Brain microvascular endothelial cell (primary cell): ENCODE data around the gene RPRML.
"Not testable (repeated sequence)": the region's sequence is repeated elsewhere in the genome, so short reads cannot be mapped to it uniquely, and the experiment has no call there.

Source experiments
- DNase-seq: peaks from one replicate; pipeline ENCODE4 v3.0.0-alpha.2; 2020
- H3K27ac ChIP-seq: fragments of 250-450 bp; sonication (Bioruptor Pico); 2 replicates; pipeline ENCODE4 v1.5.1; 2020; ENCODE audit warnings: mild to moderate bottlenecking, moderate library complexity
- H3K27me3 ChIP-seq: fragments of 250-450 bp; sonication (Bioruptor Pico); replicated peaks from 2 replicates; pipeline ENCODE4 v1.5.1; 2020; ENCODE audit warnings: mild to moderate bottlenecking
- H3K36me3 ChIP-seq: fragments of 250-450 bp; sonication (Bioruptor Pico); replicated peaks from 2 replicates; pipeline ENCODE4 v1.5.1; 2020; ENCODE audit warnings: mild to moderate bottlenecking
- H3K4me3 ChIP-seq: 2 replicates; pipeline ENCODE4 v1.5.1; 2011; ENCODE audit warnings: low read depth, mild to moderate bottlenecking, control low read depth, low read length, moderate library complexity
- in situ Hi-C: cut with HindIII; loops from 2 replicates; pipeline ENCODE4 v1.10.0; 2017; ENCODE audit warnings: low sequenced_read_pairs, low pct_ligation_motif_present
- TF ChIP-seq, protein P1 (sequence below): IDR thresholded peaks from 2 replicates; pipeline ENCODE4 v1.5.1; 2011; ENCODE audit warnings: low read depth, mild to moderate bottlenecking, moderate library complexity, low read length, control low read depth, inconsistent platforms; ENCODE audit errors: missing control alignments

Gene RPRML

DNA sequence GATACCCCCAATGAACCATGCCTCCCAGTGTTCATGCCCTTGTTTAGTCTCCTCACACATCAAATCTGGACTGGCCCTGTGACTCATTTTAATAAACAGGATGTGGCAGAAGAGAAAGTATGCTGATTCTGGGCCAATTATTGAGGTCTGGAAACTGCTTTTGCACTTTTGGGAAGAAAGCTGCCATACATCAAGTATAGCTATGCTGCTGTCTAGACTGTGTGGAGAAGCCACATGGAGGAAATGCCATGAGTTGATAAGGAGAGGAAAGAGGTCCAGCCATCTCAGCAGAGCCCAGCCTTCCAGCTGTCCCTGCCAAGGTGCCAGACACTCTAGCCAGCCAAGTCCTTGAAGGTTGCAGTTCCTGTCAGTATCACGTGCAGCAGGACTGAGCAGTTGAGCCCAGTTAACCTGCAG is 16.7 kb downstream of the RPRML start:
- TF ChIP-seq, protein P1, sequence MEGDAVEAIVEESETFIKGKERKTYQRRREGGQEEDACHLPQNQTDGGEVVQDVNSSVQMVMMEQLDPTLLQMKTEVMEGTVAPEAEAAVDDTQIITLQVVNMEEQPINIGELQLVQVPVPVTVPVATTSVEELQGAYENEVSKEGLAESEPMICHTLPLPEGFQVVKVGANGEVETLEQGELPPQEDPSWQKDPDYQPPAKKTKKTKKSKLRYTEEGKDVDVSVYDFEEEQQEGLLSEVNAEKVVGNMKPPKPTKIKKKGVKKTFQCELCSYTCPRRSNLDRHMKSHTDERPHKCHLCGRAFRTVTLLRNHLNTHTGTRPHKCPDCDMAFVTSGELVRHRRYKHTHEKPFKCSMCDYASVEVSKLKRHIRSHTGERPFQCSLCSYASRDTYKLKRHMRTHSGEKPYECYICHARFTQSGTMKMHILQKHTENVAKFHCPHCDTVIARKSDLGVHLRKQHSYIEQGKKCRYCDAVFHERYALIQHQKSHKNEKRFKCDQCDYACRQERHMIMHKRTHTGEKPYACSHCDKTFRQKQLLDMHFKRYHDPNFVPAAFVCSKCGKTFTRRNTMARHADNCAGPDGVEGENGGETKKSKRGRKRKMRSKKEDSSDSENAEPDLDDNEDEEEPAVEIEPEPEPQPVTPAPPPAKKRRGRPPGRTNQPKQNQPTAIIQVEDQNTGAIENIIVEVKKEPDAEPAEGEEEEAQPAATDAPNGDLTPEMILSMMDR = no peak
- peak; percentile 9 for DNase-seq
- Histone ChIP-seq H3K27ac (no peak overlapping the region), H3K36me3 (no peaks in the 10 kb centered on the region), H3K27me3 (peaks cover 16% of the 10 kb centered on the region), H3K4me3 (no peak overlapping the region)
- in situ Hi-C loops = no loop called here

GRCh38 chr17:46960152-46960551 is 18.9 kb downstream of the RPRML start:
- DNase-seq = no peak
- H3K36me3 ChIP-seq = no peaks in the 10 kb centered on the region
- peaks cover 14% of the 10 kb centered on the region for H3K27me3 ChIP-seq
- in situ Hi-C loops = no loop called here
- no peak overlapping the region for H3K4me3 ChIP-seq
- H3K27ac ChIP-seq = no peak overlapping the region
- TF ChIP-seq, protein P1 = no peak

GRCh38 chr17:46958041-46958591 is 20.9 kb downstream of the RPRML start:
- Histone ChIP-seq H3K4me3 (no peak overlapping the region), H3K36me3 (no peaks in the 10 kb centered on the region), H3K27me3 (peaks cover 14% of the 10 kb centered on the region), H3K27ac (no peak overlapping the region)
- in situ Hi-C loops = no loop called here
- TF ChIP-seq, protein P1 = no peak
- DNase-seq = no peak

- H3K36me3 ChIP-seq, DNase-seq, H3K4me3 ChIP-seq, in situ Hi-C loops, H3K27ac ChIP-seq: not testable (repeated sequence)
- peaks cover 15% of the 10 kb centered on the region for H3K27me3 ChIP-seq
Observed at GRCh38 chr17:46953191-46953590, 25.9 kb downstream of the RPRML start.

DNA sequence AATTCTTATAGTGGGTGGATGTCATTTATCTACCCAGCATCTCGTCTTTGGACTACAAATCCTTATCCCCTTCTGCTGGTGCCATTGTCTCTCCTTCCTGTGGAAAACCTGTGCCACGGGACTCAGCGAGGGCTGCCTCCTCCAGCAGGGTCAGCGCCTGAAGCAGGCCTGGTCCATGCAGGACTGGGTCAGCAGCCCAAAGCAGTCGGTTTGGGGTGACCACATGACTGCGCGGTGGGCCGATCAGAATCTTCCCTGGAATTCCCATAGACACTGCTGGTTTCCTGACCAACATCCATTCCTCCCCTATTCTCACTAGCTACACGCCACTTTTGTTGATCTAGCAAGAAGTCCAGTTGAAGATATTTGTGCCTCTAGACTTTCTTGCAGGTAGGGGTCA is 26.9 kb downstream of the RPRML start:
- Histone ChIP-seq H3K4me3 (no peak overlapping the region), H3K27me3 (peaks cover 7% of the 10 kb centered on the region), H3K27ac (no peak overlapping the region), H3K36me3 (no peaks in the 10 kb centered on the region)
- in situ Hi-C loops = no loop called here
- DNase-seq = no peak
- TF ChIP-seq, protein P1 = no peak

GRCh38 chr17:46951706-46952105 is 27.3 kb downstream of the RPRML start:
- Histone ChIP-seq H3K27ac (no peak overlapping the region), H3K36me3 (no peaks in the 10 kb centered on the region), H3K4me3 (no peak overlapping the region), H3K27me3 (peaks cover 7% of the 10 kb centered on the region)
- no peak for DNase-seq
- in situ Hi-C loops = no loop called here
- TF ChIP-seq, protein P1 = no peak
